ENCODE data around the gene KLF13.

KLF13 gene

DNA sequence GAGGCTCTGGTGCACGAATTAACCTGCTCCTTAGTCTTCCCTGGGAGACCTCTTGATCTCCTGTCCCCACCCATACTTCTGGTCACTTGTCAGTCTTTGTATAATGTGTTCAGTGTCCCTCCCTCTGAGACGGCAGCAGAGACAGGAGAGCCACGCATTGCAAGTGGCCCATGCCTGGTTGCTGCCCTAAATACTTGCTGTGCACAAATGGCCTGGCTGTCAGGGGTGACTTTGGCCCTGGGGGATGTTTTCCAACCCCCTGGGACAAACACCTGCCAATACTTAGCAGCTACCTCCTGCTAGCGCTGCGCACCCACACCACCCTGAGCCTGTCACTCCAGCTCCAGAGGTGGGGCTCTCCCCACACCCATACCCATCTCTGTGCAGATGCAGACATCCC is 17.2 kb downstream of the KLF13 start:
- Histone ChIP-seq H3K27ac (ENCODE audit: low read depth, low read length) (peak overlapping the region; percentile 57), H3K4me1 (ENCODE audit: control insufficient read depth in 5 of 5, insufficient read depth in 5 of 5, low read length in 5 of 5) (peaks cover 42 to 100% (median 91%) of the 10 kb centered on the region in 5 donors), H3K9ac (ENCODE audit: low read length in 5 of 5) (peak overlapping the region in 1 of 5 donors; percentile 27), H3K9me3 (ENCODE audit: control insufficient read depth in 5 of 5, low read length in 5 of 5) (no peaks in the 10 kb centered on the region), H3K36me3 (ENCODE audit: control insufficient read depth in 5 of 5, insufficient read depth in 5 of 5, low read length in 5 of 5) (peaks cover 0 to 15% (median 8%) of the 10 kb centered on the region in 5 donors), H3K4me3 (ENCODE audit: low read depth in 1 of 5, low read length in 5 of 5) (peak overlapping the region in 2 of 5 donors; percentile 6 to 9), H3K27me3 (ENCODE audit: control insufficient read depth in 5 of 5, insufficient read depth in 4 of 5, low read length in 5 of 5) (no peaks in the 10 kb centered on the region)

DNA sequence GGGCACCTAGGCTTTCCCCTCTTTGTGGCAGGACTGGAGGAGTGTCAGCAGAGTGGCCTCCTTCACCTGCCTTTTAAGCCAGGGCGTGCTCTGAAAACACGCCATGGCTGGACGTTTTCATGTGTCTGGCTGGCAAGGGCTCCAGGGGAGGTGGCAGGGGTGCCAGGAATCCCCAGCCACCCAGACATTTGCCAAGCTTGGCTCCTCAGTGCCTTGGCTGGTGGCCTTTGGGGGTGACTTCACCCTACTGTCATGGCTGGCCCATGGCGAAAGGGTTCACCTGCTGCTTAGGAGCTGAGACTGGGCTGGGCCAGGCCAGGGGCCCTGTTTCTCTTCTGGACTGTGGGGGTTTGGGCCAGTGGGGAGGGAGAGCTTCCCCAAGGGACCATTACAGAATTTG is 17.6 kb downstream of the KLF13 start:
- Histone ChIP-seq H3K4me1 (ENCODE audit: control insufficient read depth in 5 of 5, insufficient read depth in 5 of 5, low read length in 5 of 5) (peaks cover 43 to 100% (median 91%) of the 10 kb centered on the region in 5 donors), H3K4me3 (ENCODE audit: low read depth in 1 of 5, low read length in 5 of 5) (peak overlapping the region in 1 of 5 donors; percentile 6), H3K9me3 (ENCODE audit: control insufficient read depth in 5 of 5, low read length in 5 of 5) (no peaks in the 10 kb centered on the region), H3K9ac (ENCODE audit: low read length in 5 of 5) (peak overlapping the region in 1 of 5 donors; percentile 27), H3K27ac (ENCODE audit: low read depth, low read length) (peak overlapping the region; percentile 57), H3K36me3 (ENCODE audit: control insufficient read depth in 5 of 5, insufficient read depth in 5 of 5, low read length in 5 of 5) (peaks cover 0 to 15% (median 8%) of the 10 kb centered on the region in 5 donors), H3K27me3 (ENCODE audit: control insufficient read depth in 5 of 5, insufficient read depth in 4 of 5, low read length in 5 of 5) (no peaks in the 10 kb centered on the region)

DNA sequence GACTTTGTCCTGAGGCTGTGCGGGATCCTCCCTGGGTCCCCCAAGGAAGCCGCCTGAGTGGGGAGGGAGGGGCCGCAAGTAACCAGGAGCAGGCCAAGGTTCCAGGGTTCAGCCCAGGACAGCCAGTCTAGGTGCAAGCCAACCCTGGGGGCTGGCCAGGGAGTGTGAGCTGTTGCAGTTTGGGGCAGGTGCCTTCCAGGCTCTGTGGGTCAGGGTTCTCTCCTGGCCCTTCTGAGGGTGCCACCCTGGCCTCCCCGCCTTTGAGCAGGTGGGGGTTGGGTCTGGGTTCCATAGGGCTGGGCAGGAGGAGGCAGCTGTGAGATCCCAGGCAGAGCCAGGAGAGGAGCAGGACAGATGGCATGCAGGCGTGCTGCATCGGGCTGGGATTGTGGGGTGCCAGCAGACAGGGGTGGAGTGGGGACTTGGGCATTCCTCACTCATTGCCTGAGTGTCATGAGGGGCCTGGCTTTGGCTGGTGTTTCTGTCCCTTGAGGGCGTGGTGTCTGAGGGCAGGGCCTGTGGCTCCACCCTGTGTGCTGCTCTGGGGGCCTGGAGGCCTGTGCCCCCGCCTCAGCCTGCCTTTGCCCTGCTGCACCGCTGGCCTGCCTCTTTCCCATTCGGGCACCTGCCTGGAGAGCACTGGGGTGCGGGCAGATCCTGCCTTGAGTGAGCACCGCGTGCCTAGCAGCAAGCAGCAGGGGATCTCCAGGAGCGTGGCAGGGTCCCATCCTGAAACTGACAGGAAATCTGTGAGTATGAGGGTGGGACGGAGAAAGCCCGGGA is 18.4 kb downstream of the KLF13 start:
- Histone ChIP-seq H3K27me3 (ENCODE audit: control insufficient read depth in 5 of 5, insufficient read depth in 4 of 5, low read length in 5 of 5) (no peaks in the 10 kb centered on the region), H3K4me3 (ENCODE audit: low read depth in 1 of 5, low read length in 5 of 5) (peak overlapping the region in 3 of 5 donors; percentile 35 to 52 (median 42)), H3K27ac (ENCODE audit: low read depth, low read length) (peak overlapping the region; percentile 57), H3K4me1 (ENCODE audit: control insufficient read depth in 5 of 5, insufficient read depth in 5 of 5, low read length in 5 of 5) (peaks cover 44 to 100% (median 91%) of the 10 kb centered on the region in 5 donors), H3K9ac (ENCODE audit: low read length in 5 of 5) (peak overlapping the region in 3 of 5 donors; percentile 16 to 64 (median 63)), H3K9me3 (ENCODE audit: control insufficient read depth in 5 of 5, low read length in 5 of 5) (no peaks in the 10 kb centered on the region), H3K36me3 (ENCODE audit: control insufficient read depth in 5 of 5, insufficient read depth in 5 of 5, low read length in 5 of 5) (peaks cover 0 to 10% (median 8%) of the 10 kb centered on the region in 5 donors)

DNA sequence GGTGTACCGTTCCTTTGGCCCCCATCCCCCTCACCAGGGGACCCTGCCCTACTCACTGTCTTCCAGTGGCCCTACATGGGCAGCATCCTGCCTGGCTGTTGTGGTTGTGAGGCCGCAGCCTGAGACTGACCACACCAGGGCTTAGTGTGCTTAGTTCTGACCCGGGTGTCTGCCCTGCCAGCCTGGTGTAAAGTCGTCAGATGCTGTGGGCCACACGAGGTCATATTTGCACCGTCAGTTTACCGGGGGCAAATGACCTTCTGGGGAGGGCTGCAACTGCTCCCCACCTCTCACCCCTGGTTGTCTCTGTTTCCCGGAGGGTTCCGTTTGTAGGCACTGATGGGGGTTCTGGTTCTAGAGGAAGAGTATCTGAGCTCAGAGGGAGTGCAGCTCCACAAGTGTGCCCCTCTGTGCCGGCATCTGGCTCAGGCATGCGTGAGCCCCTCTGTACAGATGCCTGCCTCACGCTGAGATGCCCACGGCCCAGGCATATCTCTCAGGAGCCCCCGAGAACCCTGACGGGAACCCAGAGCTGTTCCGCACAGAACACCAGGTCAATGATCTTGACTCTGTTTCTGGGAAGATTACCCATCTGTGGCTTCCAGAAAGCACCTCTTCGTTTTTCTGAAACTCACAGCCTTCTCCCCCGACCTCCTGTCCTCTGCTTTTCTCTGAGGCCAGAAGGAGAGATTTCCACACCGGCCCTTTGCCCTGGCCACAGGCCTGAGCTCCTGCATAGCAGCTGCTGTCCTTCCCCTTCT is 19.2 kb downstream of the KLF13 start:
- peak overlapping the region in 4 of 5 donors; percentile 16 to 64 (median 54) for H3K9ac ChIP-seq (ENCODE audit: low read length in 5 of 5)
- peak overlapping the region; percentile 57 for H3K27ac ChIP-seq (ENCODE audit: low read depth, low read length)
- H3K4me1 ChIP-seq (ENCODE audit: control insufficient read depth in 5 of 5, insufficient read depth in 5 of 5, low read length in 5 of 5), result peaks cover 42 to 100% (median 96%) of the 10 kb centered on the region in 5 donors
- H3K9me3 ChIP-seq (ENCODE audit: control insufficient read depth in 5 of 5, low read length in 5 of 5), result no peaks in the 10 kb centered on the region
- H3K36me3 ChIP-seq (ENCODE audit: control insufficient read depth in 5 of 5, insufficient read depth in 5 of 5, low read length in 5 of 5), result peaks cover 0 to 10% (median 8%) of the 10 kb centered on the region in 5 donors
- no peaks in the 10 kb centered on the region for H3K27me3 ChIP-seq (ENCODE audit: control insufficient read depth in 5 of 5, insufficient read depth in 4 of 5, low read length in 5 of 5)
- H3K4me3 ChIP-seq (ENCODE audit: low read depth in 1 of 5, low read length in 5 of 5), result peak overlapping the region in 3 of 5 donors; percentile 35 to 52 (median 42)

DNA sequence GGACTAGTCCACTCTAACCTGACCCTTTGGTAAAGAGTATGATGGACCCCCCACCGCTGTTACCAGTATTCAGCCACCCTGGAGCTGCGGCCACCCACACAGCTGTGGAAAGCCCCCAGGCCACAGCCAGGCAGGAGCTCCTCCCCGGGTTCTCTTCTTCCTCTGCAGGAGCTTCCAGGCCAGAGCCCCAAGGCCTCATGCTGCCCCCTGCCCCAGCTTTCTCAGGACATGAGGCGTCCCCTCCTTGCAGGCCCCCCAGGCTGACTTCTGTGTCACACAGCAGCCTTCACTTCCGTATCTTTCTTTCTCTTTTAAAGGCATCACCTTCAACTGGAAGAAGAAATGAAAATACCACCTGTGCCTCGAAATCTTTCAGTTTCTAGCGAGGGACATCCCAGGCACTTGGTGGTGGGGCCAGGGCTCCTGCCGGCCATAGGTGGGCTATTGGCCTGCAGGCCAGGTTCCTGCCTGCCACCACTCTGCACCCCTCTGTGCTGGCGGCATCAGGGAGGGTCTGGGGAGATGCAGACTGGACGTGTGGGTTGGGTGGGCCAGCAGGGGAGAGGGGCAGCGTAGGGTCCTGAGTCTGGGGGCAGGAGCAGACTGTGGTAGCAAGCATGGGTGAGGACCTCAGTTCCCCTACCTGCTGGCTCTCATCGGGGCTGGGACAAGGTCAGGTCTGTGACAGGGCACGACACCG is 19.9 kb downstream of the KLF13 start:
- Histone ChIP-seq H3K27me3 (ENCODE audit: control insufficient read depth in 5 of 5, insufficient read depth in 4 of 5, low read length in 5 of 5) (no peaks in the 10 kb centered on the region), H3K9ac (ENCODE audit: low read length in 5 of 5) (peak overlapping the region in 3 of 5 donors; percentile 16 to 63 (median 46)), H3K4me1 (ENCODE audit: control insufficient read depth in 5 of 5, insufficient read depth in 5 of 5, low read length in 5 of 5) (peaks cover 41 to 100% (median 98%) of the 10 kb centered on the region in 5 donors), H3K9me3 (ENCODE audit: control insufficient read depth in 5 of 5, low read length in 5 of 5) (no peaks in the 10 kb centered on the region), H3K36me3 (ENCODE audit: control insufficient read depth in 5 of 5, insufficient read depth in 5 of 5, low read length in 5 of 5) (peaks cover 0 to 10% (median 8%) of the 10 kb centered on the region in 5 donors), H3K27ac (ENCODE audit: low read depth, low read length) (peak overlapping the region; percentile 57), H3K4me3 (ENCODE audit: low read depth in 1 of 5, low read length in 5 of 5) (peak overlapping the region in 2 of 5 donors; percentile 42 to 52)

DNA sequence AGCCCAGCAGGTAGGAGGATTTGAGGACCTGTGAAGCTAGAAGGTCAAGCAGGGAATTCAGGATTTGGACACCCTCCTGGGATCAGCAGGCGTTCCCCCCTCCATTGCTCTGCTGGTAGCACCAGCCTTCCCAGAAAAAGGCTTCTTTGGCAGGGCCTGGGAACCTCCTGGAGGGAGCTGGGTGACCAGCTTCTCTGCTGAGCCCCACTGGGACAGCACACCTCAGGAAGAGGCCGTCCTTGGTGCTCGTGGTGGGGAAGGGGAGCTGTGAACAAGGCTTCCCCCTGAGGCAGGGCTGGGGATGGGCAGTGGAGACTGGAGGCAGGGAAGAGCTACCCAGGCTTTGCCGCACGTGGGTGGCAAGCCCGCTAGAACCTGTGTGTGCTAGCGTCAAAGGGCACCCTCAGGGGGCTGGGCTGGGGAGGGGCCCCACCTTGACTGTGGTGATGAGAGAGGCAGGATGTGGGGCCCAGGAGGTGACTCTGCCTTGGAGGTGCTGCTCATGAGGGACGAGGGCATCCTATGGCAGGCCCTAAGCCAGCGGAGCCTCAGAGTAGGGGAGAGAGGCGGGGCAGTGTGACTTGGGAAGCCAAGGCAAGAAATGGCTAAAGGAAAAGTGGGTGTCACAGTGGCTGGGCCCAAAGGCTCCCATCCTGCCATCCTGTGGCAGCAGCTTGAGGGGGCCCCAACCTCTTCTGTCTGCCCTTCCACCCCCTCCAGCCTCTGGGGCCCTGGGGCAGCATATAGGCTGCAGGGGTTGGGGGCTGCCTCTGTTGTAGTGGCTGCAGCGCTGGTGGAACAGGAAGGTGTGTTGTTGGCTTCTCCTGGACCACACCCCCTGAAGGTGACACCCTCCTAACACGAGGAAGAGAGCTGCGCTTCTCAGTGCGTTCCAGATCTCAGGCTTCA is 20.7 kb downstream of the KLF13 start:
- no peak overlapping the region for H3K4me3 ChIP-seq (ENCODE audit: low read depth in 1 of 5, low read length in 5 of 5)
- peaks cover 41 to 100% (median 98%) of the 10 kb centered on the region in 5 donors for H3K4me1 ChIP-seq (ENCODE audit: control insufficient read depth in 5 of 5, insufficient read depth in 5 of 5, low read length in 5 of 5)
- no peak overlapping the region for H3K27ac ChIP-seq (ENCODE audit: low read depth, low read length)
- no peaks in the 10 kb centered on the region for H3K9me3 ChIP-seq (ENCODE audit: control insufficient read depth in 5 of 5, low read length in 5 of 5)
- H3K27me3 ChIP-seq (ENCODE audit: control insufficient read depth in 5 of 5, insufficient read depth in 4 of 5, low read length in 5 of 5), result no peaks in the 10 kb centered on the region
- peaks cover 0 to 10% (median 8%) of the 10 kb centered on the region in 5 donors for H3K36me3 ChIP-seq (ENCODE audit: control insufficient read depth in 5 of 5, insufficient read depth in 5 of 5, low read length in 5 of 5)
- H3K9ac ChIP-seq (ENCODE audit: low read length in 5 of 5), result peak overlapping the region in 1 of 5 donors; percentile 63

DNA sequence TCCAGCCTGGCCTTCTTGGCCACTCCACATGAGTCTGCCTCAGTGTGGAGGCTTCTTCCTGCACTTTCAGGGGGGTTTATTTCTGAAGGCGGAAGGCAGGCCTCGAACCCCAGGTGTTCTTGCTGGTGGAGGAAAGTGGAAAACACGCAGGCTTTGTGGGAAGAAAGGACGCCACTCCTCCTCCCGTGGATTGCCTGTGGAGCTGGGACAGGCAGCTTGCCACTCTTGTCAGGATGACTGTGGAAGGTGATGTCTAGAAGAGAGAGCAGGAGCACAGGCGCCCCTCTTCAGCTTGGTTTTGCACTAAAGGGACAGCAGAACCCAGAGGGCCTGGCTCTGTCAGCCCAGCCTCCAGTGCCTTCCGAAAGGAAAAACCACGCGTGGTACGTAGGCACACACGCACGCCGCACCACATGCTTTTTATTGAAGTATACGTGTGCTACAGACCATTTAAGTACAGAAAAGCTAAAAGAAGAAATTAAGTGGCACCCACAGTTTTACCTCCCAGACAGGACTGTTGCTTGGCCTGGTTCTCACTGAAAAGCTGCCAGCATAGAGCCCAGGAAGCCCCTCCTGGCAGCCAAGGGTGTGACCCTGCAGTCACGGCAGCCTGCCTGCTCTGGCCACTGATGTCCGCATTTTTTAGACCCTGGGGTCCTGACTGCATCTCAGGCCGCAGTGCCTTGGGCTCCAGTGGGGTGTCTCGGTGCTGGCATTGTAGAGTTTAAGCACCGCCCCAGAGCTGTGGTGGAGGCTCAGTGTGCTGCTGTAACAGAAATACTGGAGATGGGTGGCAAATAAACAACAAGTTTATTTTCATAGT is 21.6 kb downstream of the KLF13 start:
- no peaks in the 10 kb centered on the region for H3K27me3 ChIP-seq (ENCODE audit: control insufficient read depth in 5 of 5, insufficient read depth in 4 of 5, low read length in 5 of 5)
- no peak overlapping the region for H3K27ac ChIP-seq (ENCODE audit: low read depth, low read length)
- H3K4me1 ChIP-seq (ENCODE audit: control insufficient read depth in 5 of 5, insufficient read depth in 5 of 5, low read length in 5 of 5), result peaks cover 46 to 100% (median 98%) of the 10 kb centered on the region in 5 donors
- peak overlapping the region in 1 of 5 donors; percentile 45 for H3K9ac ChIP-seq (ENCODE audit: low read length in 5 of 5)
- H3K4me3 ChIP-seq (ENCODE audit: low read depth in 1 of 5, low read length in 5 of 5), result no peak overlapping the region
- no peaks in the 10 kb centered on the region for H3K9me3 ChIP-seq (ENCODE audit: control insufficient read depth in 5 of 5, low read length in 5 of 5)
- peaks cover 0 to 10% (median 8%) of the 10 kb centered on the region in 5 donors for H3K36me3 ChIP-seq (ENCODE audit: control insufficient read depth in 5 of 5, insufficient read depth in 5 of 5, low read length in 5 of 5)

DNA sequence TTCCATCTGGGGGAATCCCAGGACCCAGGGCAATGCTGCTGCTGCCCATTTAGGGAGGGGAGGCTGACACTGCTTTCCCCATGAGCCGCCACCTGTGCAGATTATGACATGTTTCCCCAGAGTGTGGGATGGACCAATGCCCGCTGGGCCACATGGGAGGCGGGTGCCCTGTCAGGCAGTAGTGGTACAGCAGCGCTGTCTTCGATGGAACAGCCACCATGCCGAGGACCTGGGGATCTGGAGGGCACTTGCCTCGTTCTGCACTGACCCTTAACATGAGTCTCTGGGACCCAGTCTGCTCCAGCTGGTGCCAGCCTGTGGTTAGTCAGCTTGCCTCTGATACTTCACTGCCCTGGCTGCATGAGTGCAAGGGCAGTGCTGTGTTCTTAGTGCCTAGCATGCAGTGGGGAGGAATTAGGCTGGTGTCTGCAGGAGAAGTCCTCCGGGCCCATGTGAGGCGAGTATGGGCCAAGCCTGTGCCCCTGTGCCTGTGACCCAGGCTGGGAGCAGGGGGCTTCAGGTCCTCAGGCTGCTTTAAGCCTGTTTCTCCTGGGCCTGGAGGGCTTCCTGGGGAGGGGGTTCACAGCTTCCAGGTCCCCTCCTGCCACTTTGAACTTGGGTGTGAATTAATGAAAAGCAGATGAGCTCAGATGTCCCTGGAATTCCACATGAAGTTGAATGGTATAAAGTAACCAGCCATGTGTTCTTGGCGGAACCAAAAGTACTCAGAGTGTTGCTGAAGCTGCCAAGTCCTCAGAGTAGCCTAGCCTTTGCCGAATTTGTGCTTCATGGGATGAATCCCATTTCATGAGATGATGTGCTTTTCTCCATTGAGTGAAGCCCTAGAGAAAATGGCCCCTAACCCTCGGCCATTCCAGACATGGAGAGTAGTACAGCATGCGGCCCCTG is 22.9 kb downstream of the KLF13 start:
- H3K27me3 ChIP-seq (ENCODE audit: control insufficient read depth in 5 of 5, insufficient read depth in 4 of 5, low read length in 5 of 5), result no peaks in the 10 kb centered on the region
- H3K4me1 ChIP-seq (ENCODE audit: control insufficient read depth in 5 of 5, insufficient read depth in 5 of 5, low read length in 5 of 5), result peaks cover 43 to 100% (median 98%) of the 10 kb centered on the region in 5 donors
- no peak overlapping the region for H3K4me3 ChIP-seq (ENCODE audit: low read depth in 1 of 5, low read length in 5 of 5)
- H3K36me3 ChIP-seq (ENCODE audit: control insufficient read depth in 5 of 5, insufficient read depth in 5 of 5, low read length in 5 of 5), result peaks cover 0 to 10% (median 8%) of the 10 kb centered on the region in 5 donors
- H3K9me3 ChIP-seq (ENCODE audit: control insufficient read depth in 5 of 5, low read length in 5 of 5), result no peaks in the 10 kb centered on the region
- peak overlapping the region in 2 of 5 donors; percentile 16 to 18 for H3K9ac ChIP-seq (ENCODE audit: low read length in 5 of 5)
- H3K27ac ChIP-seq (ENCODE audit: low read depth, low read length), result no peak overlapping the region

All from subcutaneous abdominal adipose tissue (tissue), 5 donors.